ENCODE results near the gene HTT.

- TF ChIP-seq CTCF (IDR thresholded peaks at IDR 0.05 in 2 of 3, conservative IDR thresholded peaks at IDR 0.05 in 1 of 3; ENCODE audit: control insufficient read depth in 2 of 3, extremely low read depth in 1 of 3, insufficient read depth in 1 of 3, low read depth in 3 of 3, low read length in 3 of 3) (no peak; a peak in 1 of 6 replicates), SPI1 (IDR thresholded peaks at IDR 0.05; ENCODE audit: borderline replicate concordance, insufficient read depth, low read depth, low read length) (no peak), NFIC (IDR thresholded peaks at IDR 0.05; ENCODE audit: low read depth, low read length) (no peak), KDM1A (IDR thresholded peaks at IDR 0.05; ENCODE audit: borderline replicate concordance) (no peak), POLR2A (IDR thresholded peaks at IDR 0.05; ENCODE audit: low read depth, low read length) (no peak), ZNF274 (IDR thresholded peaks at IDR 0.05; ENCODE audit: insufficient read depth, insufficient read length) (no peak), FOXM1 (IDR thresholded peaks at IDR 0.05; ENCODE audit: low read depth, low read length) (no peak), POLR2AphosphoS2 (IDR thresholded peaks at IDR 0.05; ENCODE audit: low read depth, low read length) (no peak), TCF7 (IDR thresholded peaks at IDR 0.05; ENCODE audit: borderline replicate concordance) (no peak), EZH2 (IDR thresholded peaks at IDR 0.05; ENCODE audit: borderline replicate concordance, control insufficient read depth, low read depth, low read length) (no peak), POLR2AphosphoS5 (IDR thresholded peaks at IDR 0.05; ENCODE audit: low read length) (no peak), RFX5 (IDR thresholded peaks at IDR 0.05; ENCODE audit: low read depth, low read length) (no peak)
- TF ChIP-seq, protein P1, sequence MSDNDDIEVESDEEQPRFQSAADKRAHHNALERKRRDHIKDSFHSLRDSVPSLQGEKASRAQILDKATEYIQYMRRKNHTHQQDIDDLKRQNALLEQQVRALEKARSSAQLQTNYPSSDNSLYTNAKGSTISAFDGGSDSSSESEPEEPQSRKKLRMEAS (IDR thresholded peaks at IDR 0.05; ENCODE audit: low read depth, low read length), result no peak
- TF ChIP-seq, protein P2, sequence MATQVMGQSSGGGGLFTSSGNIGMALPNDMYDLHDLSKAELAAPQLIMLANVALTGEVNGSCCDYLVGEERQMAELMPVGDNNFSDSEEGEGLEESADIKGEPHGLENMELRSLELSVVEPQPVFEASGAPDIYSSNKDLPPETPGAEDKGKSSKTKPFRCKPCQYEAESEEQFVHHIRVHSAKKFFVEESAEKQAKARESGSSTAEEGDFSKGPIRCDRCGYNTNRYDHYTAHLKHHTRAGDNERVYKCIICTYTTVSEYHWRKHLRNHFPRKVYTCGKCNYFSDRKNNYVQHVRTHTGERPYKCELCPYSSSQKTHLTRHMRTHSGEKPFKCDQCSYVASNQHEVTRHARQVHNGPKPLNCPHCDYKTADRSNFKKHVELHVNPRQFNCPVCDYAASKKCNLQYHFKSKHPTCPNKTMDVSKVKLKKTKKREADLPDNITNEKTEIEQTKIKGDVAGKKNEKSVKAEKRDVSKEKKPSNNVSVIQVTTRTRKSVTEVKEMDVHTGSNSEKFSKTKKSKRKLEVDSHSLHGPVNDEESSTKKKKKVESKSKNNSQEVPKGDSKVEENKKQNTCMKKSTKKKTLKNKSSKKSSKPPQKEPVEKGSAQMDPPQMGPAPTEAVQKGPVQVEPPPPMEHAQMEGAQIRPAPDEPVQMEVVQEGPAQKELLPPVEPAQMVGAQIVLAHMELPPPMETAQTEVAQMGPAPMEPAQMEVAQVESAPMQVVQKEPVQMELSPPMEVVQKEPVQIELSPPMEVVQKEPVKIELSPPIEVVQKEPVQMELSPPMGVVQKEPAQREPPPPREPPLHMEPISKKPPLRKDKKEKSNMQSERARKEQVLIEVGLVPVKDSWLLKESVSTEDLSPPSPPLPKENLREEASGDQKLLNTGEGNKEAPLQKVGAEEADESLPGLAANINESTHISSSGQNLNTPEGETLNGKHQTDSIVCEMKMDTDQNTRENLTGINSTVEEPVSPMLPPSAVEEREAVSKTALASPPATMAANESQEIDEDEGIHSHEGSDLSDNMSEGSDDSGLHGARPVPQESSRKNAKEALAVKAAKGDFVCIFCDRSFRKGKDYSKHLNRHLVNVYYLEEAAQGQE (IDR thresholded peaks at IDR 0.05; ENCODE audit: low read depth, low read length), result no peak
These were observed 172.2 kb downstream of the HTT start for GRCh38 chr4:3246458-3247398.

All from GM12878 (cell line).